HG02588 (cell line): ENCODE data around the gene TIGIT.

ENCODE experiments used
- ATAC-seq: cut with Tn5 transposase; IDR thresholded peaks from one replicate; pipeline ENCODE4 v1.9.1; 2021; ENCODE audit warnings: mild to moderate bottlenecking, moderate library complexity; ENCODE audit not compliant: unreplicated experiment

The TIGIT gene

DNA sequence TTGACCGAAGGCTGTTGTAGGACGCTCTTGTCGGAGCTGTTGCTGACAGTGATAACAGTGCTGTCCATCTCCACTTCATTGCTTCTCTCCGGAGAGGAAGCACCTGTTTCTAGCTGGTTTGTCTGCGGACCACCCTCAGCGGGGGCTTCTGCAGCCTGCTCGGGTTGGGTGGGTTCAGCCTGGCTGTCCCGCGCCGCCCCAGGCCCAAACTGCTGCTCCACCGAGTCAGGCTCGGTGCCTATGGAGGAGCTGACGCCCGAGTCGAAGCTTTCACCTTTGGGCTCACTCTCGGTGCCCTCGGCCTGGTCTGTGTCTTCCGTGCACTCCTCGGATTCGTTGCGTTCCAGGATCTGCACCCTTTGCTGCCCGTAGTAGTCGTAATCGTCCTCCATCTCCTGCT lies 56.9 kb downstream of the TIGIT start:
- no peak for ATAC-seq

- no peak for ATAC-seq
Observed at GRCh38 chr3:114351123-114351821, 57.4 kb downstream of the TIGIT start.

DNA sequence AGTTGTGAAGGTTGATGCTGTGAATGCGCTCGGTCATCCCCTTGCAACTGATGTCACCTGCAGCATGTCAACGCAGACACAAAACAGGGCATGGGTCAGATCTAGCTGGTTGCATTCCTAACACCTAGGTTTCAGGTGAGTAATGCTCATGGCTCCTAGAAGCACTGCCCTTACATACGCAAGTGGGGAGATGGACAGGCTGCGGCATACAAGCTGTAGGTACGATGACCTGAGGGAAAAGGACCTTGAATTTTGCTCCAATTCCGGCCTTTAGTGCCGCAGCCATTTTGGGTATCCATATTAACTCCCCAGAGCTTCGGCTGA lies 58.0 kb downstream of the TIGIT start:
- ATAC-seq = no peak

GRCh38 chr3:114355653-114356052 lies 61.8 kb downstream of the TIGIT start:
- ATAC-seq = no peak

GRCh38 chr3:114356066-114356465 lies 62.2 kb downstream of the TIGIT start:
- ATAC-seq = no peak

DNA sequence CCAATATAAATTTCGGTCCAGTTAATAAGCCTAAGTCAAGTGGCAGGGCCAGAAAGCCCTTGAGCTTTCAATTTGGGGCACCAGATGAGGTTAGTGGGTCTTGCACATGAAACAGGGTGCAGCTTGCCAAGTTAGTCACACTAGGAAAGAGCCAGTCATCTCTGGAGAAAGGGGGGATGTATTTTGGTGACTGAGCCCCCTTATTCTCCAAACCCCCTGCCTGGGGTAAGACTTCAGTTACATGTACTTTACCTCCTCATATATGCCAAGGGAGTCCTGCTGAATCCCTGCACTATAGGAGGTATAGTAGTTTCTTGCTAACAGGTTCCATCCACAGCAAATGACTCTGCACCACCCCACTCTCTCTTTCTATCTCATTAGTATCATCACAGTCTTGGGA lies 62.7 kb downstream of the TIGIT start:
- no peak for ATAC-seq
